ENCODE data around the gene CAPN12. TPM values are rescaled to one million over a fixed set of nuclear protein-coding genes. Genes with fewer than 3 reads are reported as not detected.

The CAPN12 gene
- polyA plus RNA-seq, 3 donors, result 1.8 TPM; not detected in 2

DNA sequence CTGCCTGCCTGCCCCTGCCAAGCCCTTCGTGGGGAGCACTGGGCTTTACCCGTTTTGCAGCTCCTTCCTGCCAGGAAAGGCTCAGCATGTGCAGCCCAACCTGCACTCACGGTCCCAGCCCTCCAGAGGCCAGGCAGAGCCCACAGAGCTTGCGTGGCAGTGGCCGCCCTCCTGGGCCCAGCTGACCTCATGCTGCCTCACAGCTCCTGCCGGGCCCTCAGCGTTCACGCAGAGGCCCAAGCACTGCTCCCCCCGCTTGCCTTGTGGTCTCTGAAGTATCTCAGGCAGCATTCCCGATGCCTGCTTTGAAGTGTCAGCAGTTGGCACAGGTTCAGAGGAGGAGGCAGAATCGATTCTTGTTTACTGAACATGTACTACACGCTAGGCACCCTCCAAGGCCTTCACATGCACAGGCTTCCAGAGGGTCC lies 32.5 kb downstream of the CAPN12 start:
- Histone ChIP-seq H3K9ac (ENCODE audit: insufficient read depth, low read length, poor library complexity, severe bottlenecking) (no peak overlapping the region), H3K36me3 (replicated peaks in 1 of 2; ENCODE audit: control insufficient read depth in 1 of 2, insufficient read depth in 2 of 2, low read length in 2 of 2) (peaks cover 90 to 100% of the 10 kb centered on the region in 2 donors), H3K4me3 (replicated peaks in 1 of 3; ENCODE audit: low read depth in 2 of 3, low read length in 3 of 3) (no peak overlapping the region), H3K79me2 (ENCODE audit: insufficient read depth, low read length) (peaks cover 6% of the 10 kb centered on the region), H3K27ac (ENCODE audit: low read depth in 1 of 2, low read length in 2 of 2) (peak overlapping the region in 1 of 2 donors; percentile 20), H2AFZ (ENCODE audit: insufficient read depth, low read depth, low read length, poor library complexity, severe bottlenecking) (no peak overlapping the region), H3K4me1 (ENCODE audit: control insufficient read depth in 1 of 2, insufficient read depth in 2 of 2, low read length in 2 of 2) (no peaks in the 10 kb centered on the region), H3K9me3 (replicated peaks in 1 of 2; ENCODE audit: control insufficient read depth in 1 of 2, insufficient read depth in 1 of 2, low read length in 2 of 2) (no peaks in the 10 kb centered on the region), H3K27me3 (ENCODE audit: control insufficient read depth in 2 of 2, insufficient read depth in 2 of 2, low read length in 2 of 2) (no peaks in the 10 kb centered on the region), H4K20me1 (ENCODE audit: insufficient read depth, low read length) (no peaks in the 10 kb centered on the region), H3K4me2 (replicated peaks; ENCODE audit: extremely low read depth, low read length, poor library complexity, severe bottlenecking) (no peak overlapping the region)
- peaks cover 0 to 2% (median 0%) of the 10 kb centered on the region in 7 donors for H3K9me3 Mint-ChIP-seq
- H3K4me3 Mint-ChIP-seq, result no peak overlapping the region
- WGBS (ENCODE audit: insufficient coverage), result 83% methylated on average over 11 of the region's 12 CpGs
- H3K4me1 Mint-ChIP-seq, result no peaks in the 10 kb centered on the region
- H3K27ac Mint-ChIP-seq, result peak overlapping the region in 1 of 7 donors; percentile 59
- H3K27me3 Mint-ChIP-seq (ENCODE audit: low read depth in 3 of 3), result no peaks in the 10 kb centered on the region
- peaks cover 80 to 97% of the 10 kb centered on the region in 2 donors for H3K36me3 Mint-ChIP-seq
- intact Hi-C loops (cut with micrococcal nuclease), result no loop called here
- TF ChIP-seq, protein P1, sequence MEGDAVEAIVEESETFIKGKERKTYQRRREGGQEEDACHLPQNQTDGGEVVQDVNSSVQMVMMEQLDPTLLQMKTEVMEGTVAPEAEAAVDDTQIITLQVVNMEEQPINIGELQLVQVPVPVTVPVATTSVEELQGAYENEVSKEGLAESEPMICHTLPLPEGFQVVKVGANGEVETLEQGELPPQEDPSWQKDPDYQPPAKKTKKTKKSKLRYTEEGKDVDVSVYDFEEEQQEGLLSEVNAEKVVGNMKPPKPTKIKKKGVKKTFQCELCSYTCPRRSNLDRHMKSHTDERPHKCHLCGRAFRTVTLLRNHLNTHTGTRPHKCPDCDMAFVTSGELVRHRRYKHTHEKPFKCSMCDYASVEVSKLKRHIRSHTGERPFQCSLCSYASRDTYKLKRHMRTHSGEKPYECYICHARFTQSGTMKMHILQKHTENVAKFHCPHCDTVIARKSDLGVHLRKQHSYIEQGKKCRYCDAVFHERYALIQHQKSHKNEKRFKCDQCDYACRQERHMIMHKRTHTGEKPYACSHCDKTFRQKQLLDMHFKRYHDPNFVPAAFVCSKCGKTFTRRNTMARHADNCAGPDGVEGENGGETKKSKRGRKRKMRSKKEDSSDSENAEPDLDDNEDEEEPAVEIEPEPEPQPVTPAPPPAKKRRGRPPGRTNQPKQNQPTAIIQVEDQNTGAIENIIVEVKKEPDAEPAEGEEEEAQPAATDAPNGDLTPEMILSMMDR (IDR thresholded peaks at IDR 0.05), result no peak
- DNase-seq, result no peak

DNA sequence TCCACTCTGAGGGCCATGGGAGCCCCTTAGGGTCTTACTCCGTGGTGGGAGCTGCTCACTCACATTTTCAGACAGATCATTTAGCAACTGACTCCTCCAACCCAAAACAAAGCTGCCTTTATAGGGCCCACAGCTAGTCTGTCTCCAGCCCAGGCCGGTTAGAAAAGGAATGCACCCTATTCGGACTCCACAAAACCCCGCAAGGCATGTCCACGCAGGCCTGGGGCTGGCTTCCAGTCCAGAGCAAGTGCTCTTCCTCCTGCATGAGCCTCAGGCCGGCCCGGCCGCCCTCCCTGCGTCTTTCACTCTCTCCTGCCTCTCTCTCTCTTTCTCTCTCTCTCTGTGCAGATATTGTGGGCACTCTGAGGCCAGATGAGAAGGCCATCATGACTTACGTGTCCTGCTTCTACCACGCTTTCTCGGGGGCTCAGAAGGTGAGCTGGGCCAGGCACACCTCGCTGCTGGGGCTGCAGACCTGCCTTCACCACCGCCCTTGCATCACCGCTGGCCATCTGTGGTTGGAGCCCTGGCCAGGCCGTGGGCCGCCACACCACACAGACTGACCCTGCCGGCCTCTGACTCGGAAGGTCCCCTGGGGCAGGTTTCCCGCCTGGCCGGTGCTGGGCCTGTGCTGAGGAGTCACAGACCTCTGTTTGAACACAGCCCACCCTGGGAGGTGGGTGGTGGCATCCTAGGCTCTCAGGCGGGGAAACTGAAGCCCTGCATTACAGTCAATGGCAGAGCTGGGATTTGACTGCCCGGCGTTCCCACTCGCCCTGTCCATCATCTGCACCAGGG lies 33.1 kb downstream of the CAPN12 start:
- Histone ChIP-seq H3K79me2 (ENCODE audit: insufficient read depth, low read length) (peaks cover 7% of the 10 kb centered on the region), H3K27ac (ENCODE audit: low read depth in 1 of 2, low read length in 2 of 2) (no peak overlapping the region), H3K9ac (ENCODE audit: insufficient read depth, low read length, poor library complexity, severe bottlenecking) (no peak overlapping the region), H2AFZ (ENCODE audit: insufficient read depth, low read depth, low read length, poor library complexity, severe bottlenecking) (no peak overlapping the region), H3K4me1 (ENCODE audit: control insufficient read depth in 1 of 2, insufficient read depth in 2 of 2, low read length in 2 of 2) (no peaks in the 10 kb centered on the region), H3K4me2 (replicated peaks; ENCODE audit: extremely low read depth, low read length, poor library complexity, severe bottlenecking) (no peak overlapping the region), H3K9me3 (replicated peaks in 1 of 2; ENCODE audit: control insufficient read depth in 1 of 2, insufficient read depth in 1 of 2, low read length in 2 of 2) (no peaks in the 10 kb centered on the region), H4K20me1 (ENCODE audit: insufficient read depth, low read length) (no peaks in the 10 kb centered on the region), H3K36me3 (replicated peaks in 1 of 2; ENCODE audit: control insufficient read depth in 1 of 2, insufficient read depth in 2 of 2, low read length in 2 of 2) (peaks cover 90 to 100% of the 10 kb centered on the region in 2 donors), H3K4me3 (replicated peaks in 1 of 3; ENCODE audit: low read depth in 2 of 3, low read length in 3 of 3) (no peak overlapping the region), H3K27me3 (ENCODE audit: control insufficient read depth in 2 of 2, insufficient read depth in 2 of 2, low read length in 2 of 2) (no peaks in the 10 kb centered on the region)
- WGBS (ENCODE audit: insufficient coverage), result 95% methylated on average over 23 of the region's 25 CpGs
- Mint-ChIP-seq H3K4me3 (no peak overlapping the region), H3K4me1 (no peaks in the 10 kb centered on the region), H3K27me3 (ENCODE audit: low read depth in 3 of 3) (no peaks in the 10 kb centered on the region), H3K27ac (peak overlapping the region in 1 of 7 donors; percentile 59), H3K36me3 (peaks cover 80 to 97% of the 10 kb centered on the region in 2 donors), H3K9me3 (peaks cover 0 to 2% (median 0%) of the 10 kb centered on the region in 7 donors)
- intact Hi-C loops (cut with micrococcal nuclease), result no loop called here
- TF ChIP-seq, protein P1 (IDR thresholded peaks at IDR 0.05), result no peak
- no peak for DNase-seq
